ENCODE measurements around the gene KIRREL3. TPM values are rescaled to one million over a fixed set of nuclear protein-coding genes. Genes with fewer than 3 reads are reported as not detected.

Gene KIRREL3
- polyA plus RNA-seq, 3 donors = 2.1 to 2.6 (median 2.5) TPM

DNA sequence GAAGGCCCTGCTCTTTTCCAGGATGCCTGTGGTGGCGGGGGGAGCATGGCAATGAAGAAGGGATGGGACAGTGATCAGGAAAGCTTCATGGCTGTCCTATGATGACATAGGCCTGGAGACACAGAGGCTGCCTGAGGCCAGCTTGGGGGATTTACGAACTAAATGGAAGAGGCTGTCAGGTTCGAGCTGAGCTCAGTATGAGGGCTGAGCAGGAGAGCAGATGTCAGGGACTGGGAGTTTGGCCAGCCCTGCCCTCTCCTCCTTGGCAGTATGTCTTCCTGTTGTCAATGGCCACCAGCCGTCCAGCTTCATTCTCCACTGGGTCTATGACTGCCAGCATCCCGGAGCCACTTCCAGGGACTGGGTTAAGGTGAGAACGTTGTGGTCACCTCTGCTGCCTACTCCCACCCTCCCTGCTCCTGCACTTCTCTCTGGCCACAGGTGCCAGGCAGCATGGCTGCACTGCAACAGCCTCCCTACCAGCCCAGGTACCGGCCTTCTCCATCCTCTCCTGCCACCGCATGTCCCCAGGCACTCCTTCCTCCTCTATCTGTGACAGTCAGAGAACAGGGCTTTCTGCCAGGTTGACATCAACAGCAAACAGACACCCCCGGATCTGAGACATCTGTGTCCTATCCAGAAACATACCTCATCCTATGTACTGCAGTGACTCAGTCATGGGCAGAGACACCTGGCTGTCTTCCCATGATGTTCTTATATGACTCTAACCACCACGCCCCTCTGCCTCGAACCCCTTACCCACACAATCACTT, 75.1 kb downstream of the KIRREL3 start:
- no peak for DNase-seq (ENCODE audit: extremely low read depth in 1 of 11, low read depth in 9 of 11, low spot score in 4 of 11)

DNA sequence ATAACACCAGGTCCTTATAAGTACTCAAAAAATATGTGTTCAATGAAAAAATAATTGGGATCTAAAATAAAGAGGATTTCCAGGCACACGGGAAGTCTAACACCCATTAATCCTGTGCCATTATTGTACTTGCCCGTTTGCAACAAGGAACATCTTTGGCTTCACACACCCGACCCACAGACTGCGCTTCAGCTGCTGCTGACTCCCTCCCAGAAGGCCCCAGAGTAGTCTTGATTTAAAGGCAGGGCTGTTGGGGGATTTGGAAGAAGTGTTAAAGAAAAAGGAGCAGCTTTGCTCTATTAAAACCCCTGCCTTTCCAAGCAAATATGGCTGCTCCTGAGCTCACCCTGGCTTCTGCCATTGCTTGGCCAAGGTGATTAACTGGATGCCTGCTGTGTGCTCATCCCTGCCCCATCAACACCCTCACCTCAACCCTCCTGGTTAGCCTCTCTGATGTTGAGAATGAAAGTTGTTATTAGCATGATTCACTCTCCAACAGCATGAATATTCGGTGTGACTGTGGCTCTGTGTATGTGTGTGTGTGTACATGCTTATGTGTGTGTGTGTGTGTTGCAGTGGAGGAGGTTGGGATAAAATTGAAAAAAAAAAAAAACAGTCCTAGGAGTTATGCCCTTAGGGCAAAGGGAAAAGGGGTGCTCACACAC, 76.1 kb downstream of the KIRREL3 start:
- DNase-seq (ENCODE audit: extremely low read depth in 1 of 11, low read depth in 9 of 11, low spot score in 4 of 11) = no peak

DNA sequence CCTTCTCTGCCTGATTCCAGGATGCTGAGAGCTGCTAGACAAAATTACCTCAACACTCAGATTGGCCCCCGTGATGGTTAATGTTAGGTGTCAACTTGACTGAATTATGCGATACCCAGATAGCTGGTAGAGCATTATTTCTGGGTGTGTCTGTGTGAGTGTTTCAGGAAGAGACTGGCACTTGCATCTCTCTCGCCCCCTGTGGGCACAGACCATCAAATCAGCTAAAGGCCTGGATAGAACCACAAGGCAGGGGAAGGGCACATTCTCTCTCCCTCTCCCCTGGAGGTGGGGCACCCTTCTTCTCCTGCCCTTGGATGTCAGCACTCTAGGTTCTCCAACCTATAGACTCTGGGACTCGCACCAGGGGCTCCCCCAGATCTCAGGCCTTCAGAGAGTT, 79.7 kb downstream of the KIRREL3 start:
- no peak for DNase-seq (ENCODE audit: extremely low read depth in 1 of 11, low read depth in 9 of 11, low spot score in 4 of 11)

DNA sequence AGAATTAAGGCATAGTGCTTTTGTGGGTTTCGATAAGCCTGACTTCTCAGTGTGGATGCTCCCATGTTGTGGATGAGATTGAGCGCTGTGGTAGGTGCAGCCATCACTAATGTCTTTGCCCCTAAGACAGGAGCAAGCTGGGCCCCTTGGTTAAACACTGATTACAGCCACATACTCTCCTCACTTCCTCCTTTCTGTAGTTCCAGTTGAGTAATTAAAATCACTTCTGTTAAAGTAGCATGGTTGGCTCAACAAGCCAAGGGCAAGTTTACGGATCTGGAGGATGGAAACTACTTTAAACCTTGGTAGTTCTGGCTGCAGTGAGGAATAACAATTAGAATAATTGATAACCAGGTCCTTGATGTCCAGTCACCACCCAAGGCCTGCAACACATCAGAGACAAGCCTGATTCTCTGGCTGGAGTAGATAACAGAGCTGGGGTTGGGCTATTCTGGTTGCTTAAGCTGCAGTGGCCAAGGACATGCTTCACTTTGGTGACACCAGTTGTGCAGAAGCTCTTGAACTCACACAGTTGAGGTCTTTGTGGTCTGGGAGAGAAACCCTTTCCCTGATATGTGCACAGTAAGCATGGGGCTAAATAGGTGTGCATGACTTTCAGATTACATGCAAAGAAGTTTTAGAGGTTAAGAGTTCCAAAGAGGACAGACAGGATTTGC, 81.3 kb downstream of the KIRREL3 start:
- DNase-seq (ENCODE audit: extremely low read depth in 1 of 11, low read depth in 9 of 11, low spot score in 4 of 11) = no peak

DNA sequence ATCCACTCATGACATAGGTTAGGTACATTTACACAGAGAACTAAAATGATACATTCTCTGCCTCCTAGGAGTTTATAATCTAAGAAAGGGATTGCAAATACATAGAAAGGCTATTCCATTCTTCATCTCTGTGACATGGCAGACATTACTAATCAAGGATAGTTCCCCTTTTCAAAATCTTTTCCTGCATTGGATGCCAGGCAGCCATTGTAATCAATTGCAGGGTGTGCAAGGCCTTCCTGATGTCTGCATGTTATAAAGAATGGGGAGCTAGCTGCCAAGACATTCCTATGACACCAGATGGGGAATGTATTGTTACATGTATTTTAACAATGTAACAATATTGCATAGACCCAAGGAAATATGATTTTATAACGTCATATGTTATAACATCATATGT, 82.0 kb downstream of the KIRREL3 start:
- no peak for DNase-seq (ENCODE audit: extremely low read depth in 1 of 11, low read depth in 9 of 11, low spot score in 4 of 11)

DNA sequence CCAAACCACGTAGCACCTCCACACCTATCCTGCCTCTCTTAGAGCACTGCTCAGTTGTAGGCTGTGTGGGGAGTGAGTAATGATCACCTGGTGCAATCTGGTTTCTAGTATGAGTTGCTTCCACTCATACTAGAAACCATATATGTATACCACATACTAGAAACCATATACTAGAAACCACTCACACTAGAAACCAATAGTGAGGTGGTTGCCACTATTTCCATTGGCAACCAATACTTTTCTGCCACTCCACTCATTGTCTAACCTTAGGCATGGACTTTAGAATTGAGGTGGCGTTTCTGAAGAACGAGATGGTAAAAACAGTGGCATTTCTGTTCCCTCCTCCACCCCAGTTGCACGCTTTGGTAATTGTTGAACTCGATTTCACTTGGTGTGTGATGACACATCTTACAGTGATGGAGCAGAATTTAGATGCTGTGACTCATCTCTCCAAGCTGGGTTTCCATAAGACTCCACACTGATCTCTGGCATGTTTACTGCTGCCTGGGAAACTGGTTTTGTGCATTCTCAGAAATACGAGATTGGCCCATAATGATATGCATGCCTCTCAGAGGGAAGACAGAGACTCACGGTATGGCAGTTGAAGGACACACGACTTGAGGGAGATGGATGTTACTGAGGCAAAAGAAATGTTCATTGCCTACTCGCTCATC, 82.9 kb downstream of the KIRREL3 start:
- DNase-seq (ENCODE audit: extremely low read depth in 1 of 11, low read depth in 9 of 11, low spot score in 4 of 11) = no peak

DNA sequence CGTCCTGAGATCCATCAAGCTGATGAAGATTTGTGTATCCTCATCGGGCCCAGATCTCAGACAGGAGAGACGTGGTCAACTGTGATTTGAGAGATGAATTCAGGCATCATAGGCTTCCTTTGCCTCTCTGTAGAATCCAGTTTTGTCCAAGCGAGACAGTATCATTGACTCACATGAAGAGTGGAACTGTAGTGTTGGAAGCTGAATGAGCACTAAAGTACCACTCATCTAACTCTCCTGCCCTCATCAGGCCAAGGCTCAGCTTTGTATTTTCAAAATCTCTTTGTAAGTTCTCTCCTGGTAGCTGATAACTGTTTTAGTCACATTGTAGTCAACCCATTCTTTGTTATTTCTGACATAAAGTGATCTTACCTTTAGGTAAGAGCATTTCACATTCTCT, 85.1 kb downstream of the KIRREL3 start:
- no peak for DNase-seq (ENCODE audit: extremely low read depth in 1 of 11, low read depth in 9 of 11, low spot score in 4 of 11)

DNA sequence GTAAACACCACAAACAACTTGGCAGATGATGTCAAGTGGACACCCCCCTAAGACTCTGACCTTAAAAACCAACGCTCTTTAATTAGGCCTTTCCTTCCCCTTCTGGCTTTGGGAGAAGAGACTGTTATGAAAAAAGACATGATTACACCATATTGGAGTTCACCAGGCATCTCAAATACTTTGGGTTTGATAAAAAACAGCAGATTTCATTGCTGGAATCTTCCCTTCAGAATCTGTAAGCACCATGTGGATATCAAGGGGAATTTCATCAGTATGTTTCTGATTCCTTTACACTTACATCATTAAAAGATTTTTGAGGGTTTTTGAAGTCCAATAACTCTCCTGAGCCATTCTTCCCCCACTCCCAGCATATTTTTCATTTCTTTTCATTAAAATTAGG, 85.6 kb downstream of the KIRREL3 start:
- no peak for DNase-seq (ENCODE audit: extremely low read depth in 1 of 11, low read depth in 9 of 11, low spot score in 4 of 11)

DNA sequence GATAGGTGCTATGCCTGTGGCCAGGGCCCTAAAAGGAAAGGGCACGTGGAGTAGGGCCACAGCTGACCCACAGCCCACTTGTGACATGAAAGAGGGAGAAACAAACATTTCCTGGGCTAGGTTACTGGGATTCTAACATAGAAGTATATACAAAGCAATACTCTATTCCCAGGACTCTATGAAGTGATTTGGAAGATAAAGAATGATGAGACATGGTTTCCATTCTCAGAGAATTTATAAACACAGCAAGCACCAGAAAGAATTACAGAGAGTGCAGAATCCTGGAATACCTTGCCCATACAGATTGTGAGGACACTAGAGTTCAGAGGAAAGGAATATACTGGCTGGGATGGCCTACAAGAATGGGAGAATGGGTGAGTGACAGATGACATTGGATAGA, 86.4 kb downstream of the KIRREL3 start:
- no peak for DNase-seq (ENCODE audit: extremely low read depth in 1 of 11, low read depth in 9 of 11, low spot score in 4 of 11)

DNA sequence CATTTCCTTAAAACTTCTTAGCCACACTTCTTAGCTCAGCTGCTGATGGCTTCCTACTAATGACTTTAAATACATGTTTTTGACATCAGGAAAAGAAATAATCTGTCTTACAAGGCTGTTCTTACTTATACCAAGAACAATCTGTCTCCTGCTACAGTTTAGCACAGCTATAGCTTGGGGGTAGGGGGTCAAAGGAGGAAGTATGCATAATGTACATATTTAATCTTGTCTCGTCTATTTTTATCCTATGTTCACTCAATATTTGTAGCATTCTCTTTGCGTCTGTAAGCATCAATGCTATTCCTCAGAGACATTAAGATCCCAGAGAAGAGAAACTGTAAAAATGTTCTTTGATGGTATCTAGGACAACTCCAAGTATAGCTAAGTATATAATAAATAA, 96.0 kb downstream of the KIRREL3 start:
- no peak for DNase-seq (ENCODE audit: extremely low read depth in 1 of 11, low read depth in 9 of 11, low spot score in 4 of 11)

DNA sequence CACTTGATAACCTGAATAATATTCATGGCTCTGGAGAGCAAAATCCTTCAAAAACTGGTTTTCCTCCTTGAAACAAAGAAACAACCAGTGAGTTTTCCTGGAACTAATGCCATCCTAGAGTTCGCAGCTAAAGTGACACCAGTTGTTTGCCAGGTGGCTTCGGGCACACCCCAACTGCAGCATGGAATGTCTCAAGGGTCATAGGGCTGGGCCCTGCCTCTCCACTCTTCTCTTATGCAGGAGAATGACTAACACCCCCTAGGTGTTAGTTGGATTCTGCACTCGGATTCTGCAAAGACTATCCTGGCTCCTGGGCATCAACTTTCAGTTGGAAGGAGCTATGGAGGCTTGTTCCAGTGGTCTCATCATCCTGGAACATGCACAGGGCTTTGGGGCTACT, 98.8 kb downstream of the KIRREL3 start:
- DNase-seq (ENCODE audit: extremely low read depth in 1 of 11, low read depth in 9 of 11, low spot score in 4 of 11) = no peak

DNA sequence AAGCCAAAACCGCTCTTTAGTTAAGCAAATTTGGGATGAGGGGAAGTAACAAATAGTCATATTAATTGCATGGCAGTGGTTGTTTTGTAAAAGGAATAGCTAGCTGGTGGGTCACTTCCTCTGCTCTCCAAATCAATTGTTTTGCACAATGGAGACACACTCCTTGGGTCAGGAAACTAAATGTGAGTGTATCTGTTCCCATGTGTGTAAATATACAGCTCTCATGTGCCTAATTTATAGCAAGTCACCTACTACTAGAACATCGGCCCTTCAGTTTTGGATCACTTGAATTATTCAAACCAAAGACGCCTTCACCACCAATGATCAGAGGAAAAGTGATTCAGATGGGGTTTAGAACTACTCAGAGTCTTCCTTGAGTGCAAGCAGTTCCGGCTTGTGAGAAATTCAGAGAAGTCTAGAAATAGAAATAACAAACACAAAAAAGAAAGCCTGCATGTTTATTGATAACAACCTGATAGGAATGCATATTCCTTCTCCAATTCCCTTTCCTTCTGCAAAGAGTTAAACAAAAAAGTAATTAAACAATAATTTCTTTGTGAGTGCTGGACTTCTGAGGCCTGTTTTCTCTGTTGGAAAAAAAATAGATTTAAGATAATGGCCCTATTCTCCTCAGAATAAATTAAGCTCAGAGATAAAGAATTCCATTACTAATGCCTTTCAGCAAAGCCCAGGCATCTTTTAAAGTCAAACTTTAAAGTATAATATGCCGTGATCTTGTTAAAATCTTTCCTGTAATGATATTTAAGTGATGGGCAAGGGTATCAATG, 100.4 kb downstream of the KIRREL3 start:
- DNase-seq (ENCODE audit: extremely low read depth in 1 of 11, low read depth in 9 of 11, low spot score in 4 of 11) = no peak

DNA sequence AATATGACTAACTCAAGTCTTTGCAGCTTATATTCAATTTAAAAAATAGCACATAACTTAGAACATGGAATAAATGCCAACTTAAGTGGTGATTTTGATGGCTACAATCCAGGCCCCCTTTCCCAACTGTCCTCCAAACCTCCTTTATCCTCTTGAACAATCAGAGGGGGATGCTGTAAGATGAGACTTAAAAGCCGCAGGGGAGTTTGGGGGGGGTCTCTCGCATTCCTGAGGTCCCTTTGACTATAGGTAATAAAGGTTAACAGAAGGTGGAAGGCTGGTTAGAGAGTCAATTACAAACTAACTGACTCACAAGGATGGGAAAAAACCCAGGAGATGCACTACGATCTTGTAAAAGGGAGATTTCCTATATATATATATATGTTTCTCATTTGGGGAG, 101.8 kb downstream of the KIRREL3 start:
- DNase-seq (ENCODE audit: extremely low read depth in 1 of 11, low read depth in 9 of 11, low spot score in 4 of 11) = no peak

DNA sequence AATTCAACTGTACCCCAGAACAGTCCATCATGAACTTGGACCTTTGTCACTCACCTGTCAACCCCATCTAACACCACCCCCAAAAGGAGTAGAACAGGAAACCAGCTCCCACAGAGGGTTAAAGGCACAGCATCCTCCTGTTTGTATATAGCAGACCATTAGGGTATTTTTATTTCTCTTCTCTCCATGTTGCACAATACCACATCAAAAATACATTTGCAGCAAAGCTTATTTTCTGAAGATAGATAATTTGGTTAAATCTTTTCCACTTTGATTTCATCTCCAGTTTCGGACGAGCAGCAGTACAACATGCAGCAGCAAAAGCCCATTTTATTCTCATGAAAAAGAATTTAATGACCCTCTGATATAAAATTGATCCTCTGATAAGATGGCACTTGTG, 103.1 kb downstream of the KIRREL3 start:
- DNase-seq (ENCODE audit: extremely low read depth in 1 of 11, low read depth in 9 of 11, low spot score in 4 of 11) = no peak

DNA sequence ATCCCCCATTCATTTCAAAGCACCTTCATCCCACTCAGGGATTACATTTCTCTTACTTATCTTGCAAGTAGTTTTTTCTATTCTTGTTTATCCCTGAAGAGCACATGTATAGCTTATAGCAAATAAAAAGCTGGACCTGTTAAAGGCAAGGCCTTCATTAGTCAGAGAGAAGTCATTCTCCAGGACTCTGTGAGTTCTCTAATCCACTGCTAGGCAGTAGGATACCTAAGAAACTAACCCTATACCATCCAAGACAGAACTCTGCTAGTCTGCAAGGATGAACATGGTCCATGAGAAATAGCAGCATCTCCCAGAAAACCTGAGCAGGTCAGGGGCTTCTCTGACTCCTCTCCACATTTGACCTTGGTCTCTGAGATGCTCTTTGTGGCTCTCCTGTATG, 104.5 kb downstream of the KIRREL3 start:
- DNase-seq (ENCODE audit: extremely low read depth in 1 of 11, low read depth in 9 of 11, low spot score in 4 of 11) = no peak

DNA sequence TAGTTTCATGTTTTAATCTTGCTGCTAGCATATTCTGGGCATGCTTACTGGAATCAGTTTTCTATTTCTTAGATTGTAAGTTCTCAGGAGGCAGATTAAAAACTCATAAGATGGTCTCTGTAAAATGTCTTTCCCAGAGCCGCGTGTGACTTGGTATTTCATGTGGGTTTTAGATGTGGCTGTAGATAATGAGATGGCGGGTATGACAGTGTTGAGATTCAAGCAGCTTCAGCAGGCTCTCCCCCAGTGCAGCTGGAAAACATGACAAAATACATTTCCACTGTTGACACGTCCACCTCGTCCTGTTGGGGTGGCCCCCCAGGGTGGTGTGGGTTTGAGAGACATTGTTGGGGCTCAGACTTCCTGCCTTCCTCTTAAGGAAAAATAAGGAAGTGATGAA, 106.8 kb downstream of the KIRREL3 start:
- no peak for DNase-seq (ENCODE audit: extremely low read depth in 1 of 11, low read depth in 9 of 11, low spot score in 4 of 11)

DNA sequence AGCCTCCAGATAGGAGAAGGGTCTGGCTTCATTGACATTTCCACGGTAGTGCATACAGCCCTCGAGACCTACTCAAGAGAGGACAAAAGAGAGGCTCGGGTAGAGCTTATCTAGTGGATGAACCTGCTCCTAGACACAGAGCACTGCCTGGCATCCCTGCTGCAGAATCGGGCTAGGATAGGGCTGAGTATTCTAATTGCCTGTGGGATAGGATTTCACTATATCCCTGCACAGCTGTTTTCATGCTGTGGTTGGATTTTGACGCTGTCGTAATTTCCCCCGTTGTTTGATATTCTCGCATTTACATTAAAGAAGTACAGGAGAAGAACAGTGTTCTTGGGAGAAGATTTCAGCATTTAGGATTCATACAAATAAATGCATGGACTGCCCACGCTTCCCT, 107.8 kb downstream of the KIRREL3 start:
- DNase-seq (ENCODE audit: extremely low read depth in 1 of 11, low read depth in 9 of 11, low spot score in 4 of 11) = no peak

DNA sequence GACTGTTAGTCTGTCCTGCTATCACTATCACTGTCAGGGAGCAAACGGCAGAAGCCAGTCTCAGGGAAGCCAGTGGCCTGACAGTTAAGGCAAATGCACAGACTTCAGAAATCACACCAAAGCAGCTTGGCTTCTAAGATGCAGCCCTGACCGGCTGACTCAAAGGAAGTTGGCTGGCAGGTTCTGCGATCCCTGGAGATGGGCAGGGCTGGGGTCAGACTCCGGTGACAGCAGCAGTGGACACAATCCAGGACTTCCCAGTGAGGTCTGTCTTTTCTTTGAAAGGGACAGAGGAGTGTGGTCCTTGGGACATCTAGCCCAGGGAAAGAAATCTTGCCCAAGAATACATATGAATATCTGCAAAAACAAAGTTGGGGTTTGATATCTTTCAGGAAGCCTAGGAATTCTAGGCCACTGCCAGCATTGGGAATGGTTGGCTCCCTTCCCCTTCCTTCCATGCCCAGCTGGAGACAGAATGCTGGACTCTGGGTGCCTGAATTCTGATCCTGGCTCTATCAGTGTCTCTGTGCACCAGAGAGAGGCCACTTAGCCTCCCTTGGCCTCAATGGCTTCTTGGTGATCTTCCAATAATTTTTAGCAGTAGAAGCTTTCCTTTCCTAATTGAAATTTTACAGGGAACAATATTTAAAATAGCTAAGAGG, 108.9 kb downstream of the KIRREL3 start:
- DNase-seq (ENCODE audit: extremely low read depth in 1 of 11, low read depth in 9 of 11, low spot score in 4 of 11) = no peak

DNA sequence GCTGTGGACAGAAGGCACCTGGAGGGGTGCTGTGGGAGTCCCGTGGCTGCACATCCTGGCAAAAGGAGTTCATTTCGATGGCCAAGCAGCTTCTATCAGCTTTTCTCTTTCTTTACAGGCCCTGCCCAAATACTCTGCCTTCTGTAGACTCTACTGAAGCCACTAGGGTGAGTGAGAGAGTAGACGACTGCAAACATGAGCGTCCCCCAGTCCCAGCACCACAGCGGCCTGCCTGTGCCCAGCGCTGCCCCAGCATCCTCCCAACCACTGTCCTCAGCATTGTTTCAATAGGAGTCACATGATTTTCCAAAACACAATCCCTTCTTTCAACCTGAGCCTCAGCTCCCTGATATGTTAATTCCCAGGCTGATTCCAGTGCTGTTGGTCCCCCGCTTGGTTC, 110.0 kb downstream of the KIRREL3 start:
- DNase-seq (ENCODE audit: extremely low read depth in 1 of 11, low read depth in 9 of 11, low spot score in 4 of 11) = no peak

Measured in renal cortex interstitium (tissue), 11 donors.